ENCODE data around the gene STOM.

GRCh38 chr9:121354762-121355161 lies 15.3 kb downstream of the STOM start:
- TF ChIP-seq CTCF (IDR thresholded peaks at IDR 0.05; ENCODE audit: low read depth, low read length): no peak
- TF ChIP-seq EZH2phosphoT487 (IDR thresholded peaks at IDR 0.05; ENCODE audit: low read depth): no peak

Measured in OCI-LY3 (cell line).